HG02759 (cell line): ENCODE data around the gene PDCD4.
A peak's percentile ranks its signal among the peaks of the same experiment; 100 is the strongest.

Experiments
- ATAC-seq: cut with Tn5 transposase; IDR thresholded peaks from one replicate; pipeline ENCODE4 v1.9.1; 2021; ENCODE audit warnings: mild to moderate bottlenecking, moderate library complexity; ENCODE audit not compliant: unreplicated experiment

Gene PDCD4

DNA sequence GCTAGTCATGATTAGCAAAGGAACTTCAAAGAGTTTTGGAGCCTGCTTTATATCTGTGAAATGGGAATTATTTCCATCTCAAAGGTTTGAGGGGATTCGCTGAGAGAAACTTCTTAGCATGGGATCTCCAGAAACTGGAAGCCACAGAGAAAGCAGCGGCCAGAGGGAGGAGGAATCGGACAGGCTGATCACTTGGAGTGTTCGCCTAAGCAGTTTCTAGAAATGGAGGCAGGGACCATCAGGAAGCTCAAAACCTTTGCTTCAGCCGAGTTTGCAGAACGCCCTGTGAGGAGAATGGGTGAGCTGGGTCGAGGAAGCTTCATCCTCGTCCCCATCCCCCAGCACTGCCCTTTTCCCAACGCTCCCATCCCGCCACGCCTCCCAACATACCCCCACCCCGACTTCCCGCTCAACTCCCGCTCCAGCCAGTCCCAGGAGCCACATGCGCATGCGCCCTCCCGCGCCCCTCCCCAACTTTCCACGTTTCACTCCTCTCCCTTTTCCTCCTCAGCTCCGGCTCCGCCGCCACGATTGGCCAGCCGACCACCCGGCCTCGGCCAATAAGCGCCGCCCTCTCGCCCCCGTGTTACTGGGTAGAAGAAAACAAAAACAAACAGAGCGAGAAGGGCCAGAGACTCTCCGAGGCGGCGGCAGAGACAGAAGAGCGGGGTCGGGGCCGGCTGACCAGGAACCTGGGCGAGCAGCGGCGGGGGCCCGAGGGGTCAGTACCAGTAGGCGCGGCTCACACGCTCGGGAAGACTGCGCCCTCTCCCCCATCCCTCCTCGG lies at the start of gene PDCD4:
Gene PDCD4, plus strand, starts transcription at position 631 of the 787 bp plus-strand sequence. CDS start 4,100 bp downstream, outside the sequence.
- peak; percentile 82 for ATAC-seq

GRCh38 chr10:110822035-110822711 lies 49.6 kb upstream of the PDCD4 start:
- no peak for ATAC-seq

DNA sequence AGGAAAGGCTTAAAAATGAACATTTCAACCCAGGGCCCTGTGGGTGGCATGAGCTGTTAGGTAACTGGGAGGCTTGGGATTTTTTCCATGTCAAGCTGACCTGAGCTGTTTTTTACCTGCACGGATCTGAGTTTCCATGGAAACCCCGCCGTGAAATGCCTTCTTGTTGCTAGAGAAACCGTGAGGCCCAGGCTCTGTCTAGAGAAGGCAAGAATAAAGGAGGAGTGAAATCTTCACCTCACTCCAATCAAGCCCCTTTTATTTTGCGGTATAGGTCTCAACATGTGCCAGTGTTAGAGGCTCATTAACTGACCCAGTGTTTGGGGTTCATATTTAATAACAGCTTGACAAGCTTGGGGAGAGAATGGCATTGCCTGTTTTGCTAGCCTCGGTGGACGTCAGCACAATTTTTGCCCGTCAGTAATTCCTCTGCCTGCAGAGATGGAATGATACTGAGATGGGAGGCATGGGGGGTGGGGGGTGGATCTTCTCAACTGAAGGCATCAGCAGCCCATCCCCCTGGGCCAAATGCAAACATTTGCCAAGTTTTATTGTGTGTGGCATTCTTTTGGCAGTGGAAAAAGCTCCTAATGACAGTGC lies 48.9 kb upstream of the PDCD4 start:
- no peak for ATAC-seq

DNA sequence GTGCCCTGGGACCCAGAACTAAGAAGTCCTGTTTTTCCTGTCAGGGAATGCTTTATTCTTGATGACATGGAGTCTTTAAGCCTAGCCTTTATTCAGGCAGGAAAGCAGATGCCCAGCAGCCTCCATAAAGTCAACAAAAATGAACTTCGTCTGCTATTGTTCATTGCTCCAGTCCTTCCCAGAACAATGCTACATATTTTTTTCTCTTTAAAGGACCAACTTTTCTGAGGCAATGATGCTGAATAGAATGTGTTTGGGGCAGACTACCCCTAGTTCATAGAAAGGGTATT lies 47.6 kb upstream of the PDCD4 start:
- ATAC-seq = no peak

GRCh38 chr10:110824660-110825059 lies 47.1 kb upstream of the PDCD4 start:
- no peak for ATAC-seq

DNA sequence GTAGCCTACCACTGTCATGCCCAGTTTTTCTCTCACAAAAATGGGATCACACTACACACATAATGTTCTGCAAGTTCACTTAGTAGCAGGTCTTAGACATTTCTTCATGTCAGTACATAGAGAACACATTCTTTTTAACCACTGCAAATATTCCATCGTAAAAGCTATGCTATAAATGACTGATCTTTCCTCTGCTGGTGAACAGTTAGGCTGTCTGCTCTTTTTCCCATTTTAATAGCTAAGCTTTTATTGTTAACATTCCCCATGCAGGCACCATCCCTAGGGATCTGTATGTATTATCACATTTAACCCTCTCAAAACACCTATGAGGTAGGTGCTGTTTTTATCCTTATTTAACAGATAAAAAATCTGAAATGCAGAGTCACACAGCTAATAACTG lies 46.2 kb upstream of the PDCD4 start:
- ATAC-seq = no peak

- no peak for ATAC-seq
Measured at GRCh38 chr10:110827410-110827809, 44.3 kb upstream of the PDCD4 start.

DNA sequence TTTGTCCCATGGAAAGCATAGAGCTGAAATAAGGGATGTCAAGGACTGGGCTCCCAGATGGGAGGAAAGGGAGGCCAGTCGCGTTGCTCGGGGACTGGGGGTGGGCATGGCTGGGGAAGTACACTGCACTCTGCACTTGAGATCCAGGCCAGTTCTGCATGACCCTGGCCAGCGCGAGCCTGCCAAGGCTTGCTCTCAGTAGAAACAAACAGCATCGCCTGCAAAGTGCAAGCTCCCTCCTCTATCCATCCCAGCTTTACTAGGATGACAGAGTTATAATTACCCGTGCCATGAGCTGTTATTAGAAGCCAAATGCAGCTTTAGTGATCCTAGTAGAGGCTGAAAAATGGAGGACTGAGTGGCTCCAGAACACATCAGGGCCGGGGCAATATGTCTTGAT lies 43.9 kb upstream of the PDCD4 start:
- no peak for ATAC-seq

DNA sequence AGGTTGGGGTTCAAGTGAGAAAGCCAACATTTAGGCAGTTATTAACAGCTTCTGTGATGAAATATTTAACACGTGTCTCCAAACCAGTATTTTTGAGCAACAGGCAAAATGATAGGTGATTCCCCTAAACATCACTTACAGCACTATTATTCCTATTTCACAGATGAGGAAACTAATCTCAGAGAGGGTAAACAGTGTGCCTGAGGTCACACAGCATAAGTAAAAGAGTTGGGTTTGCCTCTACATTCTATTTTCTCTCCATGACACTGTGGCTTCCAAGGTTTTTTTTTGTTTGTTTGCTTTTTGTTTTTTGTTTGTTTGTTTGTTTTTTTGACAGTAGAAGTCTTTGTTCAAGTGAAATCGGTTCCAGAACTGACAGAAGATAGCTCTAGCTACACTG lies 43.2 kb upstream of the PDCD4 start:
- no peak for ATAC-seq

- ATAC-seq = no peak
Measured at GRCh38 chr10:110829721-110830410, 41.9 kb upstream of the PDCD4 start.

DNA sequence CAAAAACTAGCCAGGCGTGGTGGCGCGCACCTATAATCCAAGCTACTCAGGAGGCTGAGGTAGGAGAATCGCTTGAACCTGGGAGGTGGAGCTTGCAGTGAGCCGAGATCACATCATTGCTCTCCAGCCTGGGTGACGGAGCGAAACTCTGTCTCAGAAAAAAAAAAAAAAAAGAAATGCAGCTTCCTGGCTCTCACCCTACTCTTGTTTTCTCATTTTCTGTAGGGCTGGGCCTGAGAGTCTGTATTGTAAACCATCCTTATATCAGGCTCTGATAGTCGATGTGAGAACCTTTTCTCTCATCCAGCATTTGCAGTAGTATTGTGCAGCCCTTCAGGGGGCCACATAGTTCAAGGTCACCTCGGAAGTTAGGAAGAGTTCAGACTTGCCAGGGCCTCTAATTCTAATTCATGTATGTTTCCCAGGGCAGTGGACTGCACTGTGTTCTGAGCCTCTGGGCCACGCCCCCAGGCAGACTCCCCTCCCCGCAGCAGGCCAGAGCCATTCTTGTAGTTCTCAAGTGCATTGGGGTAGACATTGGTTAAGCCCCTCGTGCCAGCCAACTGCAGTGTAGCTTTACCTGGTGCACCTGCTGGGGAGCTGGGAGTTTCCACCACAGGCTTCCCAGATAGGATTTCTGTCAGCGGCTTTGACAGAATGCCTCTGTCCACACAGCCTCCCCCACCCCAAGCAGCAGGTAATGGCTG lies 38.3 kb upstream of the PDCD4 start:
- ATAC-seq = no peak

GRCh38 chr10:110833941-110834628 lies 37.6 kb upstream of the PDCD4 start:
- no peak for ATAC-seq

- ATAC-seq = no peak
Measured at GRCh38 chr10:110834629-110835301, 37.0 kb upstream of the PDCD4 start.

- ATAC-seq = no peak
Measured at GRCh38 chr10:110835841-110836240, 35.9 kb upstream of the PDCD4 start.

DNA sequence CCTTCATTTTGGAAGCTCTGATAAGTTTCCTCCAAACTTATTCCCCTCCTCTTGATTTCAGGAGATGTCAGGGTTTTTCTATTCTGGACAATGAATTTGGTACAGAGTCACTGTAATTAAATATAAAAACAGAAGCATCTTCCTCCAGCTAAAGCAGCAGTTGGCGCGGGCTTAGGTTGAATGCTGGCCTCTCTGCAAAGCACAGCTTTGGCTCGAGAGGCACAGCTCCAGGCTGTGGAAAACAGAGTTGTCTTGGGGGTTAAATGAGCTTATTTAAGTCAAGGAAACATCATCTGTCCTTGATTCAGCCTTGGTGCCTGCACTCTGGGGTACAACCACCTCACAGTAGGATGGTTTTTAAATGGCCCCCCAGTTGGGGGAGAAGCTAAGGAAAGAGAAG lies 35.0 kb upstream of the PDCD4 start:
- ATAC-seq = no peak

GRCh38 chr10:110837418-110838171 lies 34.1 kb upstream of the PDCD4 start:
- no peak for ATAC-seq

DNA sequence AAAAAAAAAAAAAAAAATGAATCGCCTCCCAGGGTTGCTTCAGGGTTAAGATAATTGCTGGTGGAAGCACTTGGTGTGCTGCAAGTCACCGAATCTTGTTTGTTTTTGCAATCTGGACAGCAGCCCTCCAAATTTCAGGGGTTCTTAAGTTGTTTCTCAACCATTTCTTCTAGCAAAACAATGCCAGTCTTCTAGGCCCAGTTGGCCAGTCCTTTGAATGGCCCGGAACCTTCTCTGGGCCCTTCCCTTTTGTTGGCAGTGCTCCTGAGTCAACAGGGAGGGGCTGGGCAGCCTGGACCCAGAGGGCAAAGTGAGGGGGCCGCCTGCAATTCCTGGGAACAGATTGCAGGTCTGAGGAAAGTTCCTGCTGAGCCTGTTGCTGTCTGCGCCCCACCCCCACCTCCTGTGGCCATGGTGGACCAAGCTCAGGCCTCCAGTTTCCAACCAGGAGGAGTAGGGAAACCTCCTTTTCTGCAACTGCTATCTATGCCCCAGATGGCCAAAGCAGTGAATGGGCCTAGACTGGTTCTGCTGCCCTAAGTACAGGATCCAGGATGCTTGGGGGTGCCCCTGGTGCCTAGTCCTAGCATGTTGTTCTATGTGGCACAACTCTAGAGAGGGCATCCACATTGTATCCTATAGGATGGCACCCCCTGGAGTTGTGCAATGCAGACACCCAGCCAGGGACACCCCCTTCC lies 31.4 kb upstream of the PDCD4 start:
- ATAC-seq = no peak

DNA sequence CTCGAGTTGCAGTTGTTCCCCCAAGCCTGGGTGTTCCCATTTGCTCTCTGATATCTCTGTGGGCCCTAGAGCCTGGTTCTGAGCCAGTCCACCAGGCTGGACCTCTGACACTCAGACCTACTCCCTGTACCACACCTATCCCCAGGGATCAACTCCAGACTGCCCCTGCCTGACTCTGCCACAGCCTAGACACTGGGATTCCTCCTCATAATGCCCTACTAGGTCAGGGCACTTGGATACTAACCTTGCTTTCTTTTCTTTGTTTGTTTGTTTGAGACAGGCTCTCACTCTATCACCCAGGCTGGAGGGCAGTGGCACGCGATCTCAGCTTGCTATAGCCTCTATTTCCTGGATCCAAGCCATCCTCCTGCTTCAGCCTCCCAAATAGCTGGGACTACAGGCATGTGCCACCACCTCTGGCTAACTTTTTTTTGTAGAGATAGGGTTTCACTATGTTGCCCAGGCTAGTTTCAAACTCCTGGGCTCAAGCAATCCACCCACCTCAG lies 30.8 kb upstream of the PDCD4 start:
- no peak for ATAC-seq
